C4-2B (cell line): Measurements from ENCODE around the gene PTPRM.

Experiments
- CTCF ChIP-seq: fragments of 450-650 bp; conservative IDR thresholded peaks from 2 replicates; pipeline ENCODE4 v1.5.1; 2017; ENCODE audit warnings: mild to moderate bottlenecking
- ZFX ChIP-seq: fragments of 450-650 bp; IDR thresholded peaks from 2 replicates; pipeline ENCODE4 v1.6.1; 2017

DNA sequence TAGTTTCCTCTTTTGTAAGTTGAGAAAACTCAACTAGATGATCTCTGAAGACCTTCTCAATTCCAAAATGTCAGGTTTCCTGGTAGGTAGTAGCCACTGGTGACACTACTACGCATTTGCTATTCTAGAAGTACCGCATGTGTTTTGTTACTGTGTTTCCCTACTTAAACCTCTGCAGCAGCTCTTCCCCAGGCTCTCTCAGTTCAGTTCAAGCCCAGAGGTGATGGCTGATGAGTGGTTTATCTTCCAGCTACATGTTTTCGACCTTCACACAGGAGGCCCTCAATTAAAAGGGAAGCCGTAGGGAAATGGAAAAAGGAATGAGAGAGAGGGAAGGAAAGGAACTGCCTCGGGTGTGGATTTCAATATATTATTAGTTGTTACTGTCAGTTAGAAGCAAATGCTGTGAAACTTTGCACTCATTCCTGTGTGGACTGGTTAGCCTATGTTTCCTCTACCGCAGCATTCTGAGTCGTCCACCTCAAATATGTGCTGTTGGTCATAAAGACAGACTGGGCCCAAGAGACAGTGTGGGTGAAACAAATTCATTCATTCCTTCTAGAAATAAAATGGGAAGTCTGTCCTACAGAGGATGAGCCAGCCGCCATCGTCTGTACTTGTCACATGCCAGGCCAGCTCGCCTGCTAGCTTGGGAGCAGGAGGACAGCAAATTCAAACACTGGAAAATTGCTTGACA is 586.9 kb downstream of the PTPRM start:
- TF ChIP-seq CTCF (no peak), ZFX (no peak)
